Measurements from ENCODE around the gene CCDC192.

DNA sequence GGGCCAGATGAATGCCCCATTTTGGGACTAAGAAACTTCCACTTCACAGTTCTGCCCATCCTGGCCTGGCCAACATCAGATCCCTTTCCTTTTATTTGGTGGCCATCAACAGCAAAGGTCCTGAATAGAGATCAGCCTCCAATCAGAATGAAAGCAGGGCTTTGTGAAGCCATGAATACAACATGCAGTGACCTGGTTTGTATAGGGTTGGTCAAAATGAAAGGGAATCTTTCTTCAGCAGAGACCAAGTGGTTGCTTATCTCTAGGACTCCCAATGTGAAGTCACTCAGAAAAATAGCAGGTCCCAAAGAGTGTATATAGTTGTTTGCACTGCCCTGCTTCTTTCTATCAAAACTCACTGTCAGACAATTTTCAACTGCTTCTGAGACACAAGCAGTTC, 266.5 kb downstream of the CCDC192 start:
- TF ChIP-seq EZH2 (IDR thresholded peaks at IDR 0.05; ENCODE audit: borderline replicate concordance, low read depth, low read length, severe bottlenecking), result no peak
- TF ChIP-seq POLR2A (IDR thresholded peaks at IDR 0.05; ENCODE audit: low read depth, low read length), result no peak
- no peak for TF ChIP-seq CTCF (IDR thresholded peaks at IDR 0.05; ENCODE audit: extremely low read depth in 1 of 2, insufficient read depth in 1 of 2, low read depth in 1 of 2, low read length in 2 of 2)
- TF ChIP-seq POLR2AphosphoS5 (IDR thresholded peaks at IDR 0.05; ENCODE audit: insufficient read depth, low read depth, low read length), result no peak
- no peak for TF ChIP-seq MAX (IDR thresholded peaks at IDR 0.05; ENCODE audit: insufficient read depth, insufficient read length)
- no peak for TF ChIP-seq JUN (IDR thresholded peaks at IDR 0.05; ENCODE audit: borderline replicate concordance, insufficient read depth, insufficient read length, low read depth)
- no peak for TF ChIP-seq MYC (IDR thresholded peaks at IDR 0.05; ENCODE audit: low read depth, low read length)

Measured in endothelial cell of umbilical vein (primary cell).